ENCODE results near the gene KIAA0753.

DNA sequence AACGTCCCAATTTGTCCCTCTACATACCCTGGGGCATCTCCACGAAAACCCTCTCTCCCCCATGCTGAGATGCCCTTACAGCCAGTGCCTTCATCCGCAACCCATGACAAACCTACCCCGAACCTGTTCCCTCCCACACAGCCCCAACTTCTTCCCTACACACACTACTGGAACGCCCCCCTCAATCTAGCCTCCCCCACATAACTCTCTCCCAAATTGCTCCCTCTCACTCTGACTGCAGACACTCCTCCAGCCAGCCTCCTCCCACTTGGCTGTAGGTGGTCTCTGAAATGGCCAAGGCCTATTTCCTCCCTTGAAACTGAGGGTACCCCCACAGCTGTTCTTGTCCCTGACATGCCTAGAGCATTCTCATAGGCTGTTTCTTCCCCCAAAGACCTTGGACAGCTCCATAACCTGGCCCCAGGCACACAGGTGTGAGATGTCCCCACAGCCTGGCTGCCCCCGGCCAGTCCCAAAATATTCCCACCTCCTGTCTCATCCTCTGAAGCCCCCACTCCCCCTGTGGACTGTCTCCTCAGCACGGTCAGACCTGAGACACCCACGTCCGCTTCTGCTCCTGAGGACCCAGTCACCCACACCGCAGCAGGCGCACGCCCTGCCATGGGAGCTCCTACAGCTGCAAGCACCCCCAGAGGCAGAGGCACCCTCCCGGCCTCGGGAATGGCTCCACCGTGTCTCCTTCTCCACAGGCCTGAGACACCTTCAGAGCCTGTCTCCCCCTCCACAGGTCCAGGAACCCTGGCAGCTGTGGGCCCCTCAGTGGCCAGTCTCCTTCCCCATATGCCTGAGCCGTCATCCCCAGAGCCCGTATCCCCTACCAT lies 3.7 kb downstream of the KIAA0753 start:
- TF ChIP-seq ZNF384 (IDR thresholded peaks at IDR 0.05; ENCODE audit: low read depth, low read length) (no peak), SIN3A (IDR thresholded peaks at IDR 0.05; ENCODE audit: borderline replicate concordance in 2 of 2, control insufficient read depth in 1 of 2, low read depth in 2 of 2, low read length in 2 of 2) (no peak), RCOR1 (IDR thresholded peaks at IDR 0.05; ENCODE audit: borderline replicate concordance in 1 of 2, low read depth in 2 of 2, low read length in 2 of 2) (no peak), ZSCAN29 (IDR thresholded peaks at IDR 0.05) (no peak), SREBF1 (IDR thresholded peaks at IDR 0.05; ENCODE audit: borderline replicate concordance, low read depth, low read length) (no peak), YY1 (IDR thresholded peaks at IDR 0.05; ENCODE audit: borderline replicate concordance in 1 of 3, control insufficient read depth in 1 of 3, extremely low read depth in 1 of 3, insufficient read depth in 3 of 3, insufficient read length in 1 of 3, insufficient replicate concordance in 2 of 3, low read depth in 1 of 3, low read length in 2 of 3) (no peak), FOS (IDR thresholded peaks at IDR 0.05; ENCODE audit: extremely low read depth, insufficient read length) (no peak), HDAC2 (IDR thresholded peaks at IDR 0.05) (no peak)
- TF ChIP-seq, protein P1, sequence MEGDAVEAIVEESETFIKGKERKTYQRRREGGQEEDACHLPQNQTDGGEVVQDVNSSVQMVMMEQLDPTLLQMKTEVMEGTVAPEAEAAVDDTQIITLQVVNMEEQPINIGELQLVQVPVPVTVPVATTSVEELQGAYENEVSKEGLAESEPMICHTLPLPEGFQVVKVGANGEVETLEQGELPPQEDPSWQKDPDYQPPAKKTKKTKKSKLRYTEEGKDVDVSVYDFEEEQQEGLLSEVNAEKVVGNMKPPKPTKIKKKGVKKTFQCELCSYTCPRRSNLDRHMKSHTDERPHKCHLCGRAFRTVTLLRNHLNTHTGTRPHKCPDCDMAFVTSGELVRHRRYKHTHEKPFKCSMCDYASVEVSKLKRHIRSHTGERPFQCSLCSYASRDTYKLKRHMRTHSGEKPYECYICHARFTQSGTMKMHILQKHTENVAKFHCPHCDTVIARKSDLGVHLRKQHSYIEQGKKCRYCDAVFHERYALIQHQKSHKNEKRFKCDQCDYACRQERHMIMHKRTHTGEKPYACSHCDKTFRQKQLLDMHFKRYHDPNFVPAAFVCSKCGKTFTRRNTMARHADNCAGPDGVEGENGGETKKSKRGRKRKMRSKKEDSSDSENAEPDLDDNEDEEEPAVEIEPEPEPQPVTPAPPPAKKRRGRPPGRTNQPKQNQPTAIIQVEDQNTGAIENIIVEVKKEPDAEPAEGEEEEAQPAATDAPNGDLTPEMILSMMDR (IDR thresholded peaks at IDR 0.05 in 2 of 3, conservative IDR thresholded peaks at IDR 0.05 in 1 of 3; ENCODE audit: insufficient read depth in 2 of 3, low read depth in 1 of 3, low read length in 3 of 3): no peak

Data from K562 (cell line).